ENCODE measurements around the gene DDIAS. TPM values are rescaled to one million over a fixed set of nuclear protein-coding genes. Genes with fewer than 3 reads are reported as not detected.
A peak's percentile ranks its signal among the peaks of the same experiment; 100 is the strongest.

Gene DDIAS
- total and polyA plus RNA-seq, 2 donors (not counting 3 experiments of a cell fraction or from before 2014, with no cell fraction given) = 4.5 to 9.2 TPM

GRCh38 chr11:82895437-82896091 lies 6.0 kb upstream of the DDIAS start:
- TF ChIP-seq FOS (IDR thresholded peaks at IDR 0.05; ENCODE audit: borderline replicate concordance, insufficient read depth, low read length) (no peak), JUN (IDR thresholded peaks at IDR 0.05; ENCODE audit: borderline replicate concordance, insufficient read depth, insufficient read length, low read depth) (no peak), POLR2A (IDR thresholded peaks at IDR 0.05; ENCODE audit: low read depth, low read length) (no peak), MYC (IDR thresholded peaks at IDR 0.05; ENCODE audit: low read depth, low read length) (no peak), POLR2AphosphoS5 (IDR thresholded peaks at IDR 0.05; ENCODE audit: insufficient read depth, low read depth, low read length) (no peak), GATA2 (IDR thresholded peaks at IDR 0.05; ENCODE audit: insufficient read depth, insufficient read length, low read depth, low read length) (no peak), EZH2 (IDR thresholded peaks at IDR 0.05; ENCODE audit: borderline replicate concordance, low read depth, low read length, severe bottlenecking) (no peak), MAX (IDR thresholded peaks at IDR 0.05; ENCODE audit: insufficient read depth, insufficient read length) (no peak)
- TF ChIP-seq, protein P1, sequence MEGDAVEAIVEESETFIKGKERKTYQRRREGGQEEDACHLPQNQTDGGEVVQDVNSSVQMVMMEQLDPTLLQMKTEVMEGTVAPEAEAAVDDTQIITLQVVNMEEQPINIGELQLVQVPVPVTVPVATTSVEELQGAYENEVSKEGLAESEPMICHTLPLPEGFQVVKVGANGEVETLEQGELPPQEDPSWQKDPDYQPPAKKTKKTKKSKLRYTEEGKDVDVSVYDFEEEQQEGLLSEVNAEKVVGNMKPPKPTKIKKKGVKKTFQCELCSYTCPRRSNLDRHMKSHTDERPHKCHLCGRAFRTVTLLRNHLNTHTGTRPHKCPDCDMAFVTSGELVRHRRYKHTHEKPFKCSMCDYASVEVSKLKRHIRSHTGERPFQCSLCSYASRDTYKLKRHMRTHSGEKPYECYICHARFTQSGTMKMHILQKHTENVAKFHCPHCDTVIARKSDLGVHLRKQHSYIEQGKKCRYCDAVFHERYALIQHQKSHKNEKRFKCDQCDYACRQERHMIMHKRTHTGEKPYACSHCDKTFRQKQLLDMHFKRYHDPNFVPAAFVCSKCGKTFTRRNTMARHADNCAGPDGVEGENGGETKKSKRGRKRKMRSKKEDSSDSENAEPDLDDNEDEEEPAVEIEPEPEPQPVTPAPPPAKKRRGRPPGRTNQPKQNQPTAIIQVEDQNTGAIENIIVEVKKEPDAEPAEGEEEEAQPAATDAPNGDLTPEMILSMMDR (IDR thresholded peaks at IDR 0.05; ENCODE audit: extremely low read depth in 1 of 2, insufficient read depth in 1 of 2, low read depth in 1 of 2, low read length in 2 of 2) = no peak
- dilution Hi-C loops (cut with MboI; ENCODE audit: extremely low pct_ligation_motif_present, low sequenced_read_pairs) = no loop called here
- Histone ChIP-seq H3K36me3 (ENCODE audit: control insufficient read depth in 2 of 2, extremely low read depth in 1 of 2, insufficient read depth in 2 of 2, low read length in 2 of 2) (peaks cover 0 to 3% of the 10 kb centered on the region in 2 experiments), H3K9me3 (replicated peaks; ENCODE audit: control insufficient read depth, insufficient read depth, low read length) (no peaks in the 10 kb centered on the region), H3K4me3 (replicated peaks in 1 of 3; ENCODE audit: insufficient read depth in 1 of 3, low read depth in 1 of 3, low read length in 3 of 3) (no peak overlapping the region), H3K9me1 (replicated peaks; ENCODE audit: control insufficient read depth, extremely low read depth, insufficient read depth, low read length) (no peaks in the 10 kb centered on the region), H3K27me3 (ENCODE audit: control insufficient read depth in 2 of 2, insufficient read depth in 2 of 2, low read length in 2 of 2) (no peaks in the 10 kb centered on the region), H3K27ac (ENCODE audit: insufficient read depth, low read depth, low read length) (no peak overlapping the region), H2AFZ (ENCODE audit: low read depth, low read length) (no peak overlapping the region), H3K79me2 (ENCODE audit: control insufficient read depth, insufficient read depth, low read length) (peaks cover 51% of the 10 kb centered on the region), H3K9ac (replicated peaks; ENCODE audit: extremely low read depth, insufficient read depth, low read length) (no peak overlapping the region), H4K20me1 (replicated peaks; ENCODE audit: control insufficient read depth, extremely low read depth, insufficient read depth, low read length) (no peaks in the 10 kb centered on the region), H3K4me2 (ENCODE audit: insufficient read depth, low read length) (peak overlapping the region; percentile 10), H3K4me1 (ENCODE audit: control insufficient read depth, extremely low read depth, insufficient read depth, low read length) (peaks cover 30% of the 10 kb centered on the region)
- CTCF ChIA-PET = interaction anchor here (1.1 to 1.5 kb wide), 3 partner anchors 10 to 28 kb away, joined by 3 to 14 read pairs (median 4); no protein-coding TSS in a partner anchor
- intact Hi-C loops (cut with micrococcal nuclease) = no loop called here
- no peak for FAIRE-seq
- no peak for DNase-seq (ENCODE audit: low read depth, low spot score)
- BruUV-seq (replicated peaks) = no TSS peak
- POLR2A ChIA-PET = no interaction called here
